HCT116 (cell line): ENCODE measurements around the gene AOPEP.

ENCODE experiments used
- EZH2 ChIP-seq: fragments of 200-600 bp; sonication (generic); IDR thresholded peaks from 2 replicates; pipeline ENCODE4 v1.6.1; 2017; ENCODE audit warnings: antibody characterized with exemption, mixed run types
- POLR2A ChIP-seq: IDR thresholded peaks from 2 replicates; pipeline ENCODE4 v1.7.0; 2011; ENCODE audit warnings: borderline replicate concordance; ENCODE audit not compliant: insufficient read depth, insufficient read length; ENCODE audit errors: extremely low read depth
- POLR2AphosphoS5 ChIP-seq: IDR thresholded peaks from 2 replicates; pipeline ENCODE4 v1.6.1; 2011; ENCODE audit warnings: mild to moderate bottlenecking, low read depth, low read length, moderate library complexity
- RAD21 ChIP-seq: IDR thresholded peaks from 2 replicates; pipeline ENCODE4 v1.6.1; 2012; ENCODE audit warnings: low read depth, mild to moderate bottlenecking
- REST ChIP-seq: IDR thresholded peaks from 2 replicates; pipeline ENCODE4 v1.6.1; 2012; ENCODE audit warnings: low read depth
- ZNF274 ChIP-seq: fragments of 200-500 bp; sonication (Bioruptor generic); IDR thresholded peaks from 2 replicates; pipeline ENCODE4 v1.6.1; 2014; ENCODE audit warnings: mild to moderate bottlenecking, low read depth, low read length, inconsistent platforms
- TF ChIP-seq, protein P1 (sequence below), 3 experiments: fragments of 200-600 bp in 1 of 3; sonication (generic) in 1 of 3; IDR thresholded peaks in 2 of 3; conservative IDR thresholded peaks in 1 of 3; 2 replicates each; pipeline ENCODE4 v1.5.1; 2012 to 2017; ENCODE audit warnings: low read depth in 2 of 3, low read length in 2 of 3, antibody characterized with exemption in 1 of 3, borderline replicate concordance in 1 of 3, control low read depth in 1 of 3, mild to moderate bottlenecking in 1 of 3, mixed read lengths in 1 of 3, mixed run types in 1 of 3, moderate library complexity in 1 of 3; ENCODE audit not compliant: insufficient read depth in 1 of 3

- TF ChIP-seq POLR2AphosphoS5 = no peak
- TF ChIP-seq, protein P1, sequence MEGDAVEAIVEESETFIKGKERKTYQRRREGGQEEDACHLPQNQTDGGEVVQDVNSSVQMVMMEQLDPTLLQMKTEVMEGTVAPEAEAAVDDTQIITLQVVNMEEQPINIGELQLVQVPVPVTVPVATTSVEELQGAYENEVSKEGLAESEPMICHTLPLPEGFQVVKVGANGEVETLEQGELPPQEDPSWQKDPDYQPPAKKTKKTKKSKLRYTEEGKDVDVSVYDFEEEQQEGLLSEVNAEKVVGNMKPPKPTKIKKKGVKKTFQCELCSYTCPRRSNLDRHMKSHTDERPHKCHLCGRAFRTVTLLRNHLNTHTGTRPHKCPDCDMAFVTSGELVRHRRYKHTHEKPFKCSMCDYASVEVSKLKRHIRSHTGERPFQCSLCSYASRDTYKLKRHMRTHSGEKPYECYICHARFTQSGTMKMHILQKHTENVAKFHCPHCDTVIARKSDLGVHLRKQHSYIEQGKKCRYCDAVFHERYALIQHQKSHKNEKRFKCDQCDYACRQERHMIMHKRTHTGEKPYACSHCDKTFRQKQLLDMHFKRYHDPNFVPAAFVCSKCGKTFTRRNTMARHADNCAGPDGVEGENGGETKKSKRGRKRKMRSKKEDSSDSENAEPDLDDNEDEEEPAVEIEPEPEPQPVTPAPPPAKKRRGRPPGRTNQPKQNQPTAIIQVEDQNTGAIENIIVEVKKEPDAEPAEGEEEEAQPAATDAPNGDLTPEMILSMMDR (IDR thresholded peaks at IDR 0.05 in 2 of 3, conservative IDR thresholded peaks at IDR 0.05 in 1 of 3; ENCODE audit: borderline replicate concordance in 1 of 3, insufficient read depth in 1 of 3, low read depth in 2 of 3, low read length in 2 of 3) = no peak
- TF ChIP-seq RAD21 = no peak
- TF ChIP-seq REST = no peak
- no peak for TF ChIP-seq ZNF274
- no peak for TF ChIP-seq EZH2
- TF ChIP-seq POLR2A = no peak
Observed at GRCh38 chr9:95007226-95007869, 280.8 kb downstream of the AOPEP start.
